Upper lobe of left lung (tissue), 6 donors: Measurements from ENCODE around the gene MYT1. TPM values are rescaled to one million over a fixed set of nuclear protein-coding genes. Genes with fewer than 3 reads are reported as not detected.

Experiments used
- ATAC-seq, 2 donors: fragments of 200-7000 bp; cut with Tn5 transposase; one replicate each; pipeline ENCODE4 v1.9.1; 2022; ENCODE audit warnings: mild to moderate bottlenecking in 2 of 2, moderate library complexity in 2 of 2; ENCODE audit not compliant: low FRiP score in 2 of 2
- DNase-seq, 2 donors: peaks; one replicate each; pipeline ENCODE4 v3.0.0-alpha.2; 2019 to 2020
- H3K27ac ChIP-seq, 4 donors: fragments of 200-600 bp; sonication (generic); one replicate each; pipeline ENCODE4 v1.5.1; 2016 to 2019
- H3K27me3 ChIP-seq, 4 donors: fragments of 200-600 bp; sonication (generic); one replicate each; pipeline ENCODE4 v1.5.1; 2017 to 2019
- H3K36me3 ChIP-seq, 4 donors: fragments of 200-600 bp; sonication (generic); one replicate each; pipeline ENCODE4 v1.5.1; 2016 to 2019
- H3K4me1 ChIP-seq, 4 donors: fragments of 200-600 bp; sonication (generic); one replicate each; pipeline ENCODE4 v1.5.1; 2018 to 2019
- H3K4me3 ChIP-seq, 4 donors: fragments of 200-600 bp; sonication (generic); one replicate each; pipeline ENCODE4 v1.5.1; 2017 to 2019; ENCODE audit warnings: mild to moderate bottlenecking in 2 of 4, moderate library complexity in 1 of 4
- H3K9me3 ChIP-seq, 4 donors: fragments of 200-600 bp; sonication (generic); one replicate each; pipeline ENCODE4 v1.5.1; 2018 to 2019
- CTCF ChIP-seq, 6 experiments: fragments of 450-650 bp in 4 of 6; fragments of 200-600 bp in 2 of 6; sonication (generic) in 2 of 6; IDR thresholded peaks; one replicate each; pipeline ENCODE4 v1.5.1; 2016 to 2019; ENCODE audit warnings: antibody characterized with exemption in 6 of 6
- EP300 ChIP-seq, 4 donors: sonication (generic); formaldehyde crosslinking; IDR thresholded peaks; one replicate each; pipeline ENCODE4 v1.5.1; 2017; ENCODE audit warnings: antibody characterized with exemption in 4 of 4, control low read depth in 2 of 4
- POLR2A ChIP-seq, 4 donors: fragments of 450-650 bp; IDR thresholded peaks; one replicate each; pipeline ENCODE4 v1.5.1; 2016 to 2017; ENCODE audit warnings: antibody characterized with exemption in 4 of 4, mild to moderate bottlenecking in 2 of 4
- POLR2AphosphoS5 ChIP-seq, 2 donors: sonication (generic); formaldehyde crosslinking; IDR thresholded peaks; one replicate each; pipeline ENCODE4 v1.5.1; 2017; ENCODE audit warnings: antibody characterized with exemption in 2 of 2
- WGBS, 2 donors: methylation state at CpG; one replicate each; pipeline ENCODE4 v1.1.5; 2017 to 2018; 5-methylcytosine and 5-hydroxymethylcytosine counted together
- total RNA-seq, 6 donors: library from RNA; depleted of rRNA in 4 of 6; stranded (reverse); fragments of >200 nt in 4 of 6; gene quantifications; one replicate each; pipeline versions ENCODE4 v1.1.0 to v1.2.1, GENCODE V29; 2016 to 2021
- donor health status: DM: no; HTN: no; CAD: no; lungs with moderate emphysema.
- donor health status: DM: no; HTN: yes; CAD: no; lungs with severe emphysema.

Gene MYT1
- total RNA-seq, 6 donors from 2014 or later = 0.09 to 3.1 TPM; not detected in 4

GRCh38 chr20:64258071-64258823 is 94.0 kb downstream of the MYT1 start:
- WGBS, 2 donors = 92 to 96% methylated on average over 9 of the region's 9 CpGs
- no peak overlapping the region for H3K27ac ChIP-seq
- peaks cover 0 to 7% (median 0%) of the 10 kb centered on the region in 4 donors for H3K36me3 ChIP-seq
- H3K4me1 ChIP-seq = peaks cover 23 to 54% (median 34%) of the 10 kb centered on the region in 4 donors
- DNase-seq (no peak), ATAC-seq (no peak)
- no peaks in the 10 kb centered on the region for H3K27me3 ChIP-seq
- H3K9me3 ChIP-seq = no peaks in the 10 kb centered on the region
- no peak for TF ChIP-seq CTCF (IDR thresholded peaks at IDR 0.05)
- no peak for TF ChIP-seq POLR2A (IDR thresholded peaks at IDR 0.05)
- no peak for TF ChIP-seq POLR2AphosphoS5 (IDR thresholded peaks at IDR 0.05)
- TF ChIP-seq EP300 (IDR thresholded peaks at IDR 0.05) = no peak
- no peak overlapping the region for H3K4me3 ChIP-seq

GRCh38 chr20:64260239-64260638 is 96.0 kb downstream of the MYT1 start:
- 78 to 79% methylated on average over 6 of the region's 6 CpGs for WGBS, 2 donors

GRCh38 chr20:64261138-64261537 is 96.9 kb downstream of the MYT1 start:
- peak overlapping the region; percentile 10 to 64 (median 44) for H3K27ac ChIP-seq
- peak overlapping the region in 1 of 4 donors; percentile 7 for H3K4me3 ChIP-seq
- no peak for TF ChIP-seq CTCF (IDR thresholded peaks at IDR 0.05)
- peaks cover 0 to 24% (median 7%) of the 10 kb centered on the region in 4 donors for H3K36me3 ChIP-seq
- DNase-seq = no peak
- ATAC-seq = peak in 1 of 2 donors; percentile 38
- H3K4me1 ChIP-seq = peaks cover 20 to 45% (median 28%) of the 10 kb centered on the region in 4 donors
- WGBS, 2 donors = 23 to 45% methylated on average over 9 of the region's 9 CpGs
- H3K9me3 ChIP-seq = no peaks in the 10 kb centered on the region
- no peaks in the 10 kb centered on the region for H3K27me3 ChIP-seq

More at GRCh38 chr20:64260239-64260638, 96.0 kb downstream of the MYT1 start:
- TF ChIP-seq POLR2AphosphoS5 (IDR thresholded peaks at IDR 0.05) (no peak), POLR2A (IDR thresholded peaks at IDR 0.05) (no peak), EP300 (IDR thresholded peaks at IDR 0.05) (no peak), CTCF (IDR thresholded peaks at IDR 0.05) (no peak)
- peaks cover 20 to 48% (median 29%) of the 10 kb centered on the region in 4 donors for H3K4me1 ChIP-seq
- no peak for ATAC-seq
- no peak overlapping the region for H3K4me3 ChIP-seq
- H3K36me3 ChIP-seq = peaks cover 0 to 16% (median under 1%) of the 10 kb centered on the region in 4 donors
- H3K9me3 ChIP-seq = no peaks in the 10 kb centered on the region
- no peak for DNase-seq
- H3K27me3 ChIP-seq = no peaks in the 10 kb centered on the region
- H3K27ac ChIP-seq = peak overlapping the region; percentile 31 to 64 (median 44)

GRCh38 chr20:64264091-64264490 is 99.8 kb downstream of the MYT1 start:
- Histone ChIP-seq H3K27me3 (no peaks in the 10 kb centered on the region), H3K4me1 (peaks cover 9 to 25% (median 14%) of the 10 kb centered on the region in 4 donors), H3K4me3 (no peak overlapping the region), H3K36me3 (peaks cover 0 to 41% (median 12%) of the 10 kb centered on the region in 4 donors), H3K27ac (no peak overlapping the region), H3K9me3 (no peaks in the 10 kb centered on the region)
- WGBS, 2 donors = 85 to 87% methylated on average over 4 of the region's 4 CpGs
- TF ChIP-seq EP300 (IDR thresholded peaks at IDR 0.05) = no peak
- no peak for TF ChIP-seq POLR2A (IDR thresholded peaks at IDR 0.05)
- TF ChIP-seq POLR2AphosphoS5 (IDR thresholded peaks at IDR 0.05) = no peak
- no peak for TF ChIP-seq CTCF (IDR thresholded peaks at IDR 0.05)
- ATAC-seq (no peak), DNase-seq (no peak)
